ENCODE data around the gene ABHD14A.
"Not testable (repeated sequence)": the region's sequence is repeated elsewhere in the genome, so short reads cannot be mapped to it uniquely, and the experiment has no call there.

Gene ABHD14A

DNA sequence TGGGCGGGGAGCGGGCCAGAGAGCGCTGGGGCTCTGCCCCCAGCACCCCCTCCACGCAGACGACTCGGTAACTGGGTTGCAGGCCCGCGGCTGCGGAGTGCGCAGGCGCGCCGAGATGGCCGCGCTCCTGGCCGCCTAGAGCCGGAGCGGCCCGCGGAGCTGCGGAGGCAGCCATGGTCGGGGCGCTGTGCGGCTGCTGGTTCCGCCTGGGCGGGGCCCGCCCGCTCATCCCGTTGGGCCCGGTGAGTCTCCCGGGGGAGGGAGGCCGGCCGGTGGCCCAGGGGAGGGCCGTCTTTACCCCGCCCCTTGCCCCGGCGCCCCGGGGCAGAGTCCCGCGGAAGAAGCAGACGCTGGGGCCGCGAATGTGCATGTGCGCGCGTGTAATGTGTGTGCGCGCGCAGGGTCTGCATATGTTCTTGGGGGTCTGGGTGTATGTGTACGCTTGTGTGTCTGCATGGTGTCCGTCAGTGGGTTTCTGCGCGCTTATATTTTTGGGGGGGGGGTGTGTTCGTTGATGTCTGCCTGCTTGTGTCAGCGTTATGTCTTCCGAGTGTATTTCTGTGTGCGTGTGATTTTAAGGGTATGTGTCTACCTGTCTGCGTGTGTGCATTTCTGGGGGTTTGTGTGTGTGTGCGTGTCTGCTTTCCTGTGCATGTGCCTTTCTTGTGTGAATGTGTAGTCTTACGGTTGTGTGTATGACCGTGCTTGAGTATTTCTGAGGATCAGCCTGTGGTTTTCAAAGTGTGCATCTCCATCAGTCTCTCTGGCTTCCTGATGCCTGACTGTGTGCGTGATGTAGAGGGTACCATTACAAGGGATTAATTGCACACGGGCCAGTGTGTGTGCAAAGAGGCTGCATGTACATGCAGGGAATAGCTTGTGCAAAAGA lies at the start of gene ABHD14A:
Gene ABHD14A (plus strand): TSS at position 102 of the 889 bp plus-strand sequence. CDS start 72 bp downstream, at position 174.
- DNase-seq (ENCODE audit: low spot score), result no peak

DNA sequence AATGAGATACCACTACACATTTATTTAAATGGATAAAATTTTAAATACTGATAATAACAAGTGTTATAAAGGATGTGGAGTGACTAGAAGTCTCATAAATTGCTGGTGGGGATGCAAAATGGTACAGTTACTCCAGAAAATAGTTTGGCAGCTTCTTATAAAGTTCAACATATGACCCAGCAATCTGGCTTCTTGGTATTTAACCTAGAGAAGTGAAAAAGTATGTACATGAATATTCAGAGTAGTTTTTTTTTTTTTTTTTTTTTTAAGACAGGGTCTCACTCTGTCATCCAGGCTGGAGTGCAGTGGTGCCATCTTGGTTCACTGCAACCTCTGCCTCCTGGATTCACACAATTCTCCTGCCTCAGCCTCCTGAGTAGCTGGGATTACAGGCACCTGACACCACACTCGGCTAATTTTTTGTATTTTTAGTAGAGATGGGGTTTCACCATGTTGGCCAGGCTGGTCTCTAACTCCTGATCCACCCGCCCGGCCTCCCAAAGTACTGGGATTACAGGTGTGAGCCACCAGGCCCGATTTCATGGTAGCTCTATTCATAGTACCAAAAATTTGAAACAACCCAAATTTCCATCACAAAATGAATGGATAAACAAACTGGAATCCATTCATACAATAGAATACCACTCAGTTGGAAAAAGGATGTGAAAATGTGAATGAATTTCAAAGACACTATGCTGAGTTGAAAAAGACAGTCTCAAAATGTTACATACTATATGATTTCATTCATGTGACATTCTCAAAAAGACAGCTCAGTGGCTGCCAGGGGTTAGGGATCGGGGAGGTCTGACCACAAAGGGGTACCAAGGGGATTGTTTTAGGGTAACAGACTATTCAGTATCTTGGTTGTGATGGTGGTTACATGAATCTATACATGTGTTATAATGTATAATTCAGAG lies 47.5 kb upstream of the ABHD14A start:
- DNase-seq (ENCODE audit: low spot score), result no peak

DNA sequence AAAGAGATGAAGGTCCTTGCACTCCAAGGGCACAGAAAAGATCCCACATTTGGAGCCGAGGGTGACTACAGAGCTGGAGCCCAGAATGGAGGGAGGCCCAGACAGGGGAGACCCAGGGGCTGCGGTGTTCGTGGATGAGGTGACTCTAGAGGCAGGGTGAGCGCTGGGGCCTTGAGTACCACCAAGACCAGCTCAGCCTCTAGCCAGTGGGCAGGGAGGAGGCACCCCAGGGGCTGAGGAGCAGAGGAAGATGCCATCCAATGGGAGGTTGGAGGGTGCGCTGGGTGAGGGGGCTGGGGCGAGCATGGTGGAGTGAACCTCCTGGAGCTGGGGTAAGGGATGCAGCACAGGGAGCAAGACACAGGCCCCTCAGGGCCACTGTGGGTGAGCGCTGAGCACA lies 46.4 kb upstream of the ABHD14A start:
- no peak for DNase-seq (ENCODE audit: low spot score)

DNA sequence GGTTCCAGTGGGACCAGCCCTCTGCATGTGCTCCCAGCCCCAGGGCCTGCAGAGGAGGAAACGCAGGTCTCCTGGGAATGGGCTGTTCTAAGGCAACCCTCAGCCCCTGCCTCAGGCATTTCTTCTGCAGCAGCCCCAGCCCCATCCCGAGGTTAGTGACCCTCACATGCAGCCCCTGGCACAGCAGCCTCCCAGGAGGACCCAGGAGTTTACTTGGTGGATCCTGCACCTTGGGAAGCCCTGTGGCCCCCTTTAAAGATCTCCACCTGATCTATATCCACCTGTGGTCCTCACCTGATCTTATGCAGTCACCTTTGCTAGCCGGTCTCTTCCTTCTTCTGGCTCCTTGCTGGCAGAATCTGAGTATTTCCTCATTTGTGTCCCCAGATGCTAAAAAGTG lies 45.9 kb upstream of the ABHD14A start:
- DNase-seq (ENCODE audit: low spot score), result not testable (repeated sequence)

DNA sequence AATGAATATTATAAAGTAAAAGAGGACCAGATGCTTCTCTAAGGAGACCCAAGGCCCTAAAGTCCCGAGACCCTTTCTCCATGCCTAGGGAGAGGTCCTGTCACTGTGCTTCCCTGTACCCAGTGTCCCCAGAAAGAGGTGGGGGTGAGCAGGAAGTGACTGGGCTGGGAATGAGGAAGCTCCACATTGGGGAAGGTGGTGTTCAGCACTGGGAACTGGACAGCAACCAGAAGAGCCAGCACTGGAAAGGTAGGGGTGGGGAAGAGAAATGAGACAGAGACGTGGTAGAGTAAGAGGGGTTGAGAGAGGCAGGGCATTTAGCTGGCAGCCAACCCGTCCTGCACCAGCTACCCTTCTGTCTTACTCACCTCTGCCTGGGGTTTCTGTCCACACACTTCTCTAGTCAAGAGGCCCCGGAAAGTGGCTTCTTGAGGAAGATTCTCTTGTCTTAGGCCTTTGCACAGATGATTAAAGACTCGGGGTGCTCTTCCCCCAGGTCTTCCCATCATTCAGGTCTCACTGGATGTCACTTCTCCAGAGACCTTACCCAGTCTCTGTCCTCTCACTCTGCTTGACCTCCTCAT lies 45.4 kb upstream of the ABHD14A start:
- DNase-seq (ENCODE audit: low spot score), result no peak

DNA sequence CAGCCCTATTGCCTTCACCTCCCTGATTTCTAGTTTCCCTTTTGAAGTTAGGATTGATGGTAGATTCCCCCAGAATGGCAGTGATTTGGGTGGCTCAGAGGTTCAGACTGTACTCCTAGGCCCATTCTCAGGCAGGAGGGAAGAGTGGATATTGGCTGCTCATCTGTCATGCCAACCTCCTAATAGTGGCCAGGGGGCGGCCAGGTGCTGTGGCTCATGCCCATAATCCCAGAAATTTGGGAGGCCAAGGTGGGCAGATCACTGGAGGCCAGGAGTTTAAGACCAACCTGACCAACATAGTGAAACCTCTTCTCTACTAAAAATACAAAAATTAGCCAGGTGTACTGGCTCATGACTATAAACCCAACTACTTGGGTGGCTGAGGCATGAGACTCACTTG lies 44.4 kb upstream of the ABHD14A start:
- no peak for DNase-seq (ENCODE audit: low spot score)

DNA sequence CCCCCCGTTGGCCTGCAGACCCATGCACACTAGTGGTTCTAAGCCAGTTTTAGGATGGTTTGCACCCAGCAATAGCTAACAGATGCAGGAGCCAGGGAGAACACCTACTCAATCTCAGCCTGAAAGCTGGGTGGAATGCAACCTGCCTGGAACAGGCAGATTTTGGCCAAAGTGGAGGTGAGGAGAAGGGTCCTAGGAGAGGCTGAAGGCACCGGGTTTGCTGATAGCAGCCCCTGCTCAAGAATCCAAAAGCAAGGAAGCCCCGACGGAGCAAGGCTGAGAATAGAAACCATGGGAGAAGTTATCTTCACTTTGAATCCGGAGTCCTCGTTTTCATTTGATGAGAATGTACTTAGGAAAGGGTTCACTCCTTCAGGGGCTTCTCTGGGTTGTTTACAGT lies 43.1 kb upstream of the ABHD14A start:
- DNase-seq (ENCODE audit: low spot score), result no peak

DNA sequence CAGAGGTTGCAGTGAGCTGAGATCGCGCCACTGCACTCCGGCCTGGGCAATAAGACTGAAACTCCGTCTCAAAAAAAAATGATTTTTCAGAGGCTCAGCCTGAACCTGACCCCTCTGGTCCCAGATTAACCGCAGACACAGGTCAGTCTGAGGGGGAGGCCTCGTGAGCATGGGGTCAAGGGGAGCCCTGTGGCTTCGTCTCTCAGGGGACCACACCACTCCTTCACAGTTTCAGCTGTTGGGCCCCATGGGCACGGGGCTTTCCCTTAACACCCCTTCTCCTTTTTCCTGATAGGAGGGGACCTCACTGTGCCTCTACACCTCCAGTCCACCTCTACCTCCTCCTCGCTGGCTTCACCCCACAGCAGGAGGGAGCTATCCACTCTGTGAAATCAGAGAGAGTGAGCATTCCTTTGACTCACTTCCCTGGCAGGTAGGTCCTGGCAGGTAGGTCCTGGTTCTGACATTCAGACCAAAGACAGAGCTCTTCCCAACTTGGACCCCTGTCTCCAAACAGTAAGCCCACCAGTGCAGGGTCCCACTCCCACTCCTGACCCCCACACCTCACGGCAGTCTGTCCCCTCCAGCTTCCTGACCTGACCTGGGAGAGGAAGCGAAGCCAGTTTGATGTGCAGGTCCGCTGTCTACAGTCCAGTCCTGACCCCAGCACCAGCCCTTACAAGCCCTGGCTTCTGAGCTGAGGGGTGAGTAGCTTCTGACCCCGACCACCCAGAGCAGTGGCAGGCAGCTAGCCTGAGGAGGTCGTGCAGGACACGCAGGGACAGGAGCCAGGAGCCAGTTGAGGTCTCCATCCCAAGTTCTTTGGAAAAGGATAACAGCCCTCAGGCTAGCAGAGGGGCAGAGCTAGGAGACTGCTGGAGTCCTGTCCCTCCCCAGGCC lies 42.1 kb upstream of the ABHD14A start:
- DNase-seq (ENCODE audit: low spot score), result no peak

DNA sequence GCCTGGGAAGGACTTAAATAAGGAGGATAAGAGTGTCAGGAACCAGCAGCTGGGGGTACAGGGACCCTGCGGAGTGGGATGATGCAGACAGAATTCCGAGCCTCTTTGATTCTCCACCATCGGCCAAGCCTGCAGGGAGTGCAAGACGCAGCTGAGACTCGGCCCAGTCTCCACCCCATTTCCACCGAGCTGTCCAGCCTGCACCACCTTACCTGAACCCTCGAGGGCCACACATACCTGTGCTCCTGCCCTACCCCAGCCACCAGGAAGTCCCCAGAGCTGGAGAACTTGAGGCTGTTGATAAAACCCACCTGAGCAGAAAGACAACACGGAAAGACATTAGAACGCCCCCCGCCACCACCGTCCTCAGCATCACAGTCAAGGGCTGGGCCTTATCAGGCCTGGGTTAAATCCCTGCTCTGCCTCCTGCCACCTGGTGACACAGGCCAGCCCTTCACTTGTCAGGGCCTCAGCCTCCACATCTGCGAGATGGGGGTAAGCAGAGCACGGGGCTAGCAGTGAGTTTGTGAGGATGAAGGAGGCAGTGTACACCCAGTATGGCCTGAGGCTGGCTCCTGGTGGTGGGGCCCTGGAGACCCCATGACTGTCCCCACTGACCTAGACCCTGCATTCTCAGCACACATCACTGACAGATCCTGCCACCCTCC lies 41.3 kb upstream of the ABHD14A start:
- no peak for DNase-seq (ENCODE audit: low spot score)

DNA sequence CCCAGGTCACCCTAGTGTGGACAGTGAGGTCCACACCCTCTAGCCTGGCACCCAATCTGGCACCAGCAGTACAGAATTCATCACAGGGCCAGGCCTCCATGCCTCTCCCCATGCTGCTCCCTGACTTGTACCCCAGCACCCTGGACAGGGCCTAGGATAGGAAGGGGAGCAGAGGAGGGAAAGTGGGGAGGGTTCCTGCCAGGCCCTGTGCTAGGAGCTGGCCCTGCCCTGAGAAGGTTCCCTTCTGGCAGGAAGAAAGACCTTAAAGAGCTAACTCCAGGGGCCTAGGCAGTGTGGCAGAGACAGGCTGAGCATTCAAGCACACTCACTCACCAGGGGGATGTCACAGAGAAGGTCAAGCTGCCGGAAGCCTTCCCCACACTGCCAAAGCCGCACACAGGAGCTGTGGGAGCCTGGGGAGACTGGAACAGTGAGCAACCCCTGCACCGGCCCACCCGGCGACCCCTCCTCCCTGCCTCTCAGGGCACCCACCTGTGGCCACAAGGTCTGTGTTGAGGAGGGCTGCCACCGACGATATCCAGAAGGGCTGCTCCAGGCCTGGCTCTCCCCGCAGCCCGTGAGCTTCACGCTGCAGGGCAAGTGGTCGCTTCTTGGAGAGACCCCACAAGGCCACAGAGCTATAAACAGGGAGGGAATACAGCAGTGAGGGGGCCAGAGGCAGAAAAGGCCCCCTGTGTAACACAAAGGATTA lies 40.6 kb upstream of the ABHD14A start:
- no peak for DNase-seq (ENCODE audit: low spot score)

DNA sequence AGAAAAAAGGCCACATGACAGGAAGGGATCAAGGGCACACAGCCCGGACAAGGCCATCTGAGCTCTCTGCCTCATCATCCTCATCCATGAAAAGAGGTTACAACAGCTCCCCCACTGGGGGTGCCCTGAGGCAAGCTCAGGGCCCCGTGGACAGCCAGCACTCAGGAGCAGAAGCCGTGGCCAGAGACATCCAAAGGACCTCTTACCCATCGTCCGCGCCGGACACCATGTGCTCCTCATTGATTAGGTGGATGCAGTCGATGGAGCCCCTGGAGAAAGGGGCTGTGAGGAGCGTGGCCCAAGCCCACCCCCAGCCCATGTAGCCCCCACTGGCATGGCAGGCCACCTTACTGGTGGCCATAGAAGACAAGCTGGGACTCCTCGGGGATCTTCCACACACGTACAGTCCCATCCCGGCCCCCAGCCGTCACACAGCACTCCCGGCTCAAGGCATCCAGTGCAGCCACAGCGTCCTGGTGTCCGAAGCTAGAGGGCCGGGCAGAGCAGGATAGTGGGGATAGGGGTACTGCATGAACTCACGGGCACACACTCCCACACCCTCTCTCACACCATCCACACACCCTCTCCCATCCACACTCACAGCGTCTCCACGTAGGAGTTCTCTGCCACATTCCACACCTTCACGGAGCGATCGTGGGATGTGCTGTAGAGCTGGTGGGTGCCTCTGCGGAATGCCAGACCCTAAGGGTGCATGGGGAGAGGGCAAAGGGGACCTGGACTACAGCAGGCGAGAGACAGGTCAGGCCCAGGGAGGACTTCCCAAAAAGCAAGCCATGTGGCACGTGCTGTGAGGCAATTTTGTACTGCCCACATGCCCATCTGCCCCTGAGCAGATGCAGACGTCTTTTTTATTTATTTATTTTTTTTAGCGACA lies 39.6 kb upstream of the ABHD14A start:
- DNase-seq (ENCODE audit: low spot score), result no peak

DNA sequence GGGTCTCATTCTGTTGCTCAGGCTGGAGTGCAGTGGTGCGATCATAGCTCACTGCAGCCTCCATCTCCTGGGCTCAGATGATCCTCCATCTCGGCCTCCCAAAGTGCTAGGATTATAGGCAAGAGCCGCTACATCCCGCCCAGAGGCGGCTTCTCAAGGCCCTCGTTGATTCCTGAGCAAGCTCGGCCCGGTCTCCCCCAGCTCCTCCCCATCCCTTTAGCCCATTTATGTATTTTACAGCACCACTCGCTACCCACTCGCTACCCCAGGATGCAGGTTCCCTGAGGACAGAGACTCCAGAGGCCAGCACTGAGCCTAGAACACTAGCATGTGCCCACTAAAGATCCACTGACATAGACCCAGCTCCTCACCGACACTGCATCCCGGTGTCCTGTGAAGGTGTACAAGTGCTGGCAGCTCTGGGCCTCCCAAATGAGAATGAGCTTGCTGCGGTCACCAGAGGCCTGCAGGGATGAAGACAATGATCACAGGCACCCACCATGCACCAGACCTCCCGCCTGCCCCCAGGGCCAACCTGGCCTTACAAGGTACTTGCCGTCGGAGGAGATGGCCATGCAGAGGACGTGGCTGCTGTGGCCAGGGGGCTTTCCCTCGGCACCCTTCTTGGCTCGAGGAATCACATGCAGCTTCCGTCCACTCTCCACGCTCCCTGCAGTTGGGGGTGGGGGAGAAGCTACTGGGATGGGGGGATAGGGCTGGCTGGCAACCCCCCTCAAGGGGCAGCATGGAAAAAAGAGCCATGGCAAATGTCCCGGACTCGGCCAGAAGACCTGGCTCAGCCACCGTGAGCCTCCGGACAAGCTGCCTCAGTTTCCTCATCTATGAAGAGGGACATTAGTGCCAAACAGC lies 38.7 kb upstream of the ABHD14A start:
- DNase-seq (ENCODE audit: low spot score), result no peak

DNA sequence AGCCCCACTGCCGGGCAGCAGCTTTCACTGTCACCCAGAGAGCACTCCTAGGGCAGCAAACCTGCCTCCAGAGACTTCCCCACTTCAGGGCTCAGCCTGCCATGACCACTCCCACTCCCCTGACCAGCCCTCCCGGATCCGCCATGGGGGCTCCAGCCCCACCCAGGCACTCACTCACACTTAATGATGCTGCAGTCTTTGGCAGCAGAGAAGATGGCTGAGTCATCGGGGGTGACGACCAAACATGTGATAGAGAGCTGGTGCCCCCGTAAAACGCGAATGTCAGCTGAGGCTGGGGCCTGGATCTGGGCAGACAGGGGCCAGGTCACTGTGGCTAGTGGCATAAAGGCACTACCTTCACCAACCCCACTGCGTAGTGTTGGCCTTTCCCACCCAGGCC lies 37.9 kb upstream of the ABHD14A start:
- DNase-seq (ENCODE audit: low spot score), result no peak

DNA sequence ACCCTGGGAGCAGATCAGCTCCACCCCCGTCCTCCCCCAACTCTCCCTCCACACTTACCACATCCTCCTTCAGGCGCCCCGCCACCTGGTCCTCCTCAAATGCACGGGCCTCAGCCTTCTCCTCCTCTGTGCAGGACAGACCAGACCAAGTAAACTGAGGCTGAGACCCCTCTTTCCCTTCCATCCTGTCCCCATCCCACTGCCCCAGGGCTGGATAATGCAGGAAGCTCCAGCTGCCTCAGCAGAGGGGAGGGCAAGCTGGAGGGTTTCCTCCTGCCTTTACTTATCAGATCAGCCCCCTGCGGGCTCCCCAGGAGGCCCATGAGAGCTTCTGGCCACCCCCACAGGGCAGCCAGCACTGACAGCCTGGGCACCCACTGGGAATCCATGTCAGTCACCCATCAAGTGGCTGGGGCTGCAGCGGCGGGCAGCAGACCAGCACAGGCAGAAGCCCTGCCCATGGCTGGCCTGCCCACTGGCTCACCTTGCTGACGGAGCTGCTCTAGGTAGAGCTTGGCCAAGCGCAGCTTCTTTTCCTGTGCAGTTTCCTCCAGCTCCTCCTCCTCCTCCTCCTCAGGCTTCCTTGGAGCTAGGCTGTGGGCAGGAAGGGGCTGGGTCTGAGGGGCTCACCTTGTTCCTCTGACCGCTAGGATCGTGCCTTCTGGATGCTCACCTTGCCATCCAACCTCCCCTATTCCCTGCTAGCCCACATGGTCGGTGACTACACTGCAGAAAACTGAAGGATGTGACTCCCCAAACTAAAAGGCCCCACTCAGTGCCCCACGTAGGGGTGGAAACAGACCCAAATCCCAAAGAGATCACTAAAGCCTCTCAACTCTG lies 37.0 kb upstream of the ABHD14A start:
- DNase-seq (ENCODE audit: low spot score), result no peak

DNA sequence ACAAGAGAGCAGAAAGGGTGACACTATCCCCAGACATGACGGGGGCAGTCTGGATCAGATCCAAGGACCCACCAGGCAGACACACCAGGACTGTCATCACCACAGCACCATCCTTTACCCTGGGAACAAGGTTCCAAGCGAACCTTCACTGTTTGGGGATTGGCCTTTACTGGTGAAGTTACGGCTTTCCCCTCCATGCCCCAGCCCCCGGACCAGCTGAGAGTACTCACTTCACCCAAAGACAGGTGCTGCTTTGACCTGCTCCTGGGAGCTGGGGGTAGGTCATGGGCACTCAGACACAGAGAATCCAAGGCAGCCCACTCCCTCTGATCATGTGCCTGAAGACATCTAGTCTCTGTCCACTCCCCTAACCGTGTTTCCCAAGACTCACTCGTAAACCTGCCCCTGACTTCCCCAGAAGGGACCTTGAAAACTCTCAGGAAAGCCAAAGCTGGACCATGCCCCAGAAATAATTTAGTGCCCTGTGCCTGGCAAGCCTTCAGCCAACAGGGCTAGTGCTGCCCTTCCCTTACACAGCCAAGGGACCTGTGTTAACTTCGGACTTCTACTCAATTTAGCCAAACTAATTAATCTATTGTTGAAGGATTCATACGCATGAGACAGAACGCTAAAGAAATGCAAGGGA lies 36.0 kb upstream of the ABHD14A start:
- DNase-seq (ENCODE audit: low spot score), result no peak

DNA sequence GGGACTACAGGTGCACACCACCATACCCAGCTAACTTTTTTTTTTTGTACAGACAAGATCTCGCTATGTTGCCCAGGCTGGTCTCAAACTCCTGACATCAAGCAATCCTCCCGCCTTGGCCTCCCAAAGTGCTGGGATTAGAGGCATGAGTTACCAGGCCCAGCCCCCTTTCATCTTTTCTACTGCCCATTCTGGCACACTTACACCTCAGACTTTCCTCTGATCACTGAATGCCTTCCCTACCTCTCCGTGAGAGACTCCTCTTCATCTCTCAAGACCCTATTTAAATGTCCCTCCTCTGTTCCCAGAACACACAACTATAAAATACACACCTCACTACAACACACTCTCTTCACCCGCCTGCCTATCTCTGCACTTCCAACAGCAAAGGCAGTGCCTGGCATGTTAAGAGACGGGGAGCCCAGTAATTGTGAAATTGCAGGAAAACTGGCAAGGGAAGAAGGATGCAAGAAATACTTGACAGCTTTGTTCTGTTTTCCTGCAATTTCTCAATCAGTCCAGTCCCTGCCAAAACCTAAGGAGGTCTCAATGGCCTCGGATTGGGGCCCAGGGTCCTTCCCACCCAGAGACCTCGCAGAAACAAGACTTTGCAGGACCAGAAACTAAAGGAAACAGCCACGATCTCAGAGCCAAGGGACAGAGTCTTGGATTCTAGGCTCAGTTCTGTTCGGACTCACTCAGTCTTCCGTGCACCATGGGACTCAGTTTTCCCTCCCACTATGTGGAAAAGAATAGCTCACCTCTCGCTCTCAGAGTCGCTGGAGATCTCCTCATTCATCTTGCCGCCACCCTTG lies 34.0 kb upstream of the ABHD14A start:
- no peak for DNase-seq (ENCODE audit: low spot score)
